Endometrial microvascular endothelial cells (primary cell): ENCODE measurements around the gene LSAMP. TPM values are rescaled to one million over a fixed set of nuclear protein-coding genes. Genes with fewer than 3 reads are reported as not detected.
"Not testable (repeated sequence)": the region's sequence is repeated elsewhere in the genome, so short reads cannot be mapped to it uniquely, and the experiment has no call there.

ENCODE experiments used
- in situ Hi-C: cut with HindIII; loops from 2 replicates; pipeline ENCODE4 v1.10.0; 2017; ENCODE audit warnings: low sequenced_read_pairs, low pct_unique_long_range_greater_than_20kb; ENCODE audit errors: inconsistent ontology term
- total RNA-seq: library from RNA; depleted of rRNA; stranded (reverse); fragments of >200 nt; gene quantifications from one replicate; pipeline ENCODE4 v1.2.3, GENCODE V29; 2015; ENCODE audit errors: inconsistent ontology term

Gene LSAMP
- total RNA-seq, 1 donor from 2014 or later = not detected

GRCh38 chr3:116263842-116264545 is 181.3 kb downstream of the LSAMP start:
- in situ Hi-C loops = no loop called here

- in situ Hi-C loops = no loop called here
Observed at GRCh38 chr3:116260491-116260890, 184.8 kb downstream of the LSAMP start.

- in situ Hi-C loops = no loop called here
Observed at GRCh38 chr3:116259984-116260383, 185.3 kb downstream of the LSAMP start.

DNA sequence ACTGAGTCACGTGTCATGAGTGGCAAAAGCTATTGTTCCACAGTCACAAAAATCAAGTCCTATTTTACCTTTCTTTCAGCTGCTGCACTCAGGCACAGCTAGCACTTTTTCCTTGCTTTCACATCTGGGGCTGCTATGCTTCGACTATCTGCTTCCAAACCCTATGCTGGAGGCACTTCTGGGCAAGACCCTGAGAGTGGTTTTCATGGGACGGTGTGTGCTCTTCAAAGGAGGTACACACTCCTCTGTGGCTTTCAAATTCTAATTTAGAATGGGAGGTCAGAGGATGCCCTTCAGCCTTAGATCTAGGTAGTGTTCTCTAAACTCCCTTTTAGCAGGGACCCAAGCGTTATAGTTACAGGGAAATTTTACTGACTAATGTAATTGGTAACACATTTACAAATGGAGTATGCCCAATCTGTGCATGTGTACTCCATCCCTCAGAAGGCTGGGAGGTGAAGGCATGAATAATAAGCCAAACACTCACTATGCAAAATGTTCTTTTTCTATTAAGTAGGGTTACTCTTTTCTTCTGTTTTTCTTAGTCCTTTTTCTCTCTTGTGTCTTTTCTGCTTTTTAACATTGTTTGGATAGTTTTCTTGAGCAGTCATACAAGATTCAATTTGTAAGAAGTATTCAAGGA is 188.3 kb downstream of the LSAMP start:
- in situ Hi-C loops = no loop called here

DNA sequence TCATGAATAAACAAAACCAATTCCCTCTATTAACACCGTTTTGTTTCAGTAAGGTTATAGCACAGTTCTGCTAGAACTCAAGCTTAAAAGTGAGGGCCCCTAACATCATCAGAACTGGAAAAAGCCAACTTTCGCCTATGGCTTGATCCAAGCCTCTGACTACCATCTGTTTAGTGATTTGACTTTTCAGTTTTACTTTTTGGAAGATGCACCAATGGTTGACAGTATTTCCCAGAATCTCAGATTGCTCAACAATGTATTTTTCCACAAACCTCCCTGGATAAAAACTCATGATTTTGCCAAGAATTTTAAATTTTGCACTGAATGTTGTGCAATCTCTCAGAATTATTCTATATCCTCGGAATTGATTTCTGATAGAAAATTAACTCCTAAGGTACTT is 190.7 kb downstream of the LSAMP start:
- in situ Hi-C loops = no loop called here

GRCh38 chr3:116253511-116253910 is 191.8 kb downstream of the LSAMP start:
- in situ Hi-C loops = no loop called here

DNA sequence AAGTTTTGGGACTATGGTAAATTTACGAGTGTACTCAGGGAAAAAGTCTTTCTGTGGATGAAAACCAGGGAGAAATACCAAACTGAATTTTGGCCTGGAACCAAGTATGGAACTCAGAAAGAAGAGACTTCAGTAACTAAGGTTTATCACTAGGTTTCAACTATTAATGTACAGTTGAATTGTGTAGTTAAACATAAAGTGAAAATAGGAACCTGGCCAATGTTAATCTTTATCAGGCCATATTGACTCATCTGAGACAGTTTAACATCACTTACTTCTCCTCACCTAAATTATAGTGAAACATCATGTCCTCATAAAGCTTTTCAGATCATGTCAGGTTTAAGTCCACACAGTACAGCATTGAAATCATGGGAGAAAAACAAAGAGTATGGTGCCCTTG is 197.7 kb downstream of the LSAMP start:
- in situ Hi-C loops = no loop called here

- in situ Hi-C loops = no loop called here
Observed at GRCh38 chr3:116246406-116246980, 198.8 kb downstream of the LSAMP start.

DNA sequence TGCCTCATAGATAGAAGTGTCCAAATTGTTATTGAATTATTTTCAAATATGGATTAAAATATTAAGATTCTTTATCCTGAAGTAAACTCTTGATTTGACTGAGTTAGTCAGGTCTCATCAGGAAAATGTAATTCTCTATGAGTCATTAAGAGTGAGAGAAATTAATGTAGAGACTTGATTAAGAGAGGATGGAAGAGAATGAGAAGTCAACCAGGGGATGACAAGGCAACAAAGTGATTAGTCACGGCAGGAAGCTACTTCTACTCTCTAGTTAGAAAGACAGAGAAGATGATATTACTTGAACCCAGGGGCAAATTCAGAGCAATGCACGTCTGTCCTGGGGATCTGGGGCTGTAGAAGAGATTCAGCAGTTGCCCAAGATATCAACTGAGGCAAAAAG is 202.5 kb downstream of the LSAMP start:
- in situ Hi-C loops = no loop called here

DNA sequence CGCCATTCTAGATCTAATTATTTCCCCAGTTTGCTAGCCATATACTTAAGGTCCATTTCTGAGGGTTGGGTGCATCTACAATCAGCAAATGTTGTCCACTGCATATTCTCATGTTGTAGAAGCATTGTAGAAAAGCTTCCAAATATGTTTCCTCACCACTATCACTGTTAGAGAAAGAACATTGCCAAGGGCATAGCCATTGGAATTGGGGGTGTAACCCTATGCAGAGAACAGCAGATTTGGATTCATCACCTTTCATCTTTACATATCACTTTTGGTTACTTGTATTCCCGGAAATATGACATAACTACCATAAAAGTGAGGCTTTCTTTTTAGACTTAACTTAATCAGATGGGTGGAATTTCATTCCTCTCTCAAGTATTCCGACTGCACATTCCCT is 203.6 kb downstream of the LSAMP start:
- in situ Hi-C loops = no loop called here

- in situ Hi-C loops = no loop called here
Observed at GRCh38 chr3:116240261-116240660, 205.0 kb downstream of the LSAMP start.

DNA sequence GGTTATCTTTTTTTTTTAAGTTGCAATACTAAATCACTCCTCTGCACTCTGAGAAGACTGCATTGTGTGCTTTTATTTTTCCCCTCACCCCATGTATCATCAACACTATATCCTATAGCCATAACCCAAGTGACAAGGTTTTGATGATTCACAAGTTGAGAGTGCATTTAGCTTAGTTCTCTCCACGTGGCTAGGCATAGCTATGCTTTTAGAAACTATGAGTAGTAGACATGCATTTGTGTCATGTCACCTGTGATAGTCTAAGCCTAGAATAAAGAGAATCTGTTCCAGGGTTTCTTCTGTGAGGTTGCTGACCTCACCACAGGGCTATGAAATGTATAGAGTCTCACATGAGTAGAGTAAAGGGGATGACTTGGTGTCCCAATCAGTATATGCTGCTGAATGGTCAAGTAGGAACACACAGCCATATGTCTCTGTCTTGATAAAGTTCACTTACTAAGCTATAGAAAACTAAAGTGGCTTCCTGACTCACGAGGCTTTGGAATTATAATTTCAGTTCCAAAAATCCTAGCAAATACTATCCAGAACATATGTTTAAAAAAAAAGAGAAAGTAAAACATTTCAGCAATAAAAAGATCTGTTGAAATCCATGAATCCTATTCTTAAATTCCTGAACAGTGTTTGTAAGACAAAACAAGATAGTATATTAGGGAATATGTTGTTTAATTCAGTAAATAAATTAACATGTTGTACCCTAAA is 206.3 kb downstream of the LSAMP start:
- in situ Hi-C loops = no loop called here

DNA sequence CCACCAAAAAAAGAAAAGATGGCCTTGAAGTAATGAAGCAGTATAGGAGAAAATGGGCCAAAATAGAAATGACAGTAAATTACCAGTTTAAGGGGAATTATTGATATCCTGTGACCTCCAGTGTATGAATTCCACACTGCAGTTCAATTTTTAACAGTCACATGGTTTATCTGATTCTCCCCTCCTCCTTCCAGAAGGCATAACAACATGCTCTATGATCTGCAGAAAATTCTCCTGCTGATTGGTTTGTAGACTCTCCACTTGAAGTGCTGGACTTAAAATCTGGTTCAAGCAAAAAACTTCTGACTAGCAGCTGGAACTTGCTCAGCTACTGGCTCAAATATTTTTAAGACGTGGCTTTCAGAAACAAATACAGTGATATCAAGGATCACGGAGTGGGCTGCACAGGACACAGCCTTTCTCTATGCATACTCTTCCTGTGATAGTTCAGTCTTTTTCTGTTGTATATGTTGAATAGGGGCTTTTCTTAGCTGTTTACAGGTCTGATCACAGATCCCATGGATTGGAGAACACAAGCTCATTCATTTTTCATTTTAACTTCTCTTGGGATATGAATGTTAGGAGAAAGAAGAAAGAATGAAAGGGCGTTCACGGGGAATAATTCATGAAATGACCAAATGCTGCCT is 211.5 kb downstream of the LSAMP start:
- in situ Hi-C loops = no loop called here

DNA sequence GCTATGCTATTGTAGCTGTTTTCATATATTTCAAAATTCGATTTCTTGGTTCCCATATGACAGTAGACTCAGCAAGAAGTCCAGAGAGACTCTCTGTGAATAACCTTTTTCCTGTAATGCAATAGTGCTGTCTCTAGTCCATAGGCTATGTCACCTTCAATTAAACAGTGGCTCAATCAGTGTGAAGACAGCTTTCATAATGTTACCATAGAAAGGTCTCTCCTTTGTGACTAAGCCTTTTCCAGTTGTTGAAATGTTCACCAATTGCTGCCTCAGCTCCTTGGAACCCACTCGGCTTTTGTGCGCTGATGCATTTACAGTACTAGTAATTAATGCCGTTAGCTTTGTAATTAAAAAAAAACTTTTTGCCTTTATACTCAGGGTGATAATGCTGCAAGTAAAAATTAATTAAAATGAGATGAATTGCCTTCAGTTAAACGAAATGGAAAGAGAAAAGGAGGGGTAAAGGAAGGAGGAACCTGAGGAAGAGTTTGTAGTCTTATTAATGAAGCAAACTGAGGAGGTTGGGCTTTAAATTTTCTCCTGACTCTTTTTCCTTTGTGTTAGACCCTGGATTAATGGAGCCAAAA is 214.8 kb downstream of the LSAMP start:
- in situ Hi-C loops = no loop called here

- in situ Hi-C loops = no loop called here
Observed at GRCh38 chr3:116226266-116226665, 219.0 kb downstream of the LSAMP start.

- in situ Hi-C loops = no loop called here
Observed at GRCh38 chr3:116216761-116217160, 228.5 kb downstream of the LSAMP start.

DNA sequence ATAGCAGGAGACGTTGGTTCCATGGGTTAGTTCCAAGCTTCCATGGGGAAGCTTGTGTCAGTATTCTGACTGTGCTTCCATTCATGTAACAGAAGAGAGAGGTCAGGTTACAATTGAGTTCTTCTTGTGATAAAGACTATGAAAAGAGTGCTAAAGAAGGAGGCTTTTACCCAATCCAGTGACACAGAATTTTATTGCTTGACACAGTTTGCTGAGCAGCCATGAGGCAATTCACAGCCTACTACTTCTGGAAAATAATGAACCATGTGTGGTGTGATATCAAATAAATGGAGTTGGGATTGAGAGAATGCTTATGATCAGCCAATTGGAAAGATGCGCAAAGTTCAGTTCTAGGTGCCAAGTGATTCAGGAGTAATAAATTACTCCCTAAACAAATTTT is 233.4 kb downstream of the LSAMP start:
- in situ Hi-C loops = no loop called here

GRCh38 chr3:116208830-116209229 is 236.5 kb downstream of the LSAMP start:
- in situ Hi-C loops = not testable (repeated sequence)
